SK-N-MC (cell line): ENCODE data around the gene EMSY.

ENCODE experiments used
- EZH2 ChIP-seq: fragments of 200-600 bp; sonication (generic); IDR thresholded peaks from one replicate; pipeline ENCODE4 v1.6.1; 2017; ENCODE audit warnings: antibody characterized with exemption
- FOXP2 ChIP-seq: optimal IDR thresholded peaks from 2 replicates; pipeline ENCODE3; 2011; ENCODE audit warnings: mild to moderate bottlenecking, moderate library complexity; ENCODE audit not compliant: insufficient read depth; ENCODE audit errors: extremely low read length, control extremely low read depth
- POLR2AphosphoS5 ChIP-seq: IDR thresholded peaks from 2 replicates; pipeline ENCODE4 v1.6.1; 2012; ENCODE audit warnings: mild to moderate bottlenecking, low read depth, low read length, borderline replicate concordance

- no peak for TF ChIP-seq POLR2AphosphoS5
- TF ChIP-seq EZH2, result no peak
- TF ChIP-seq FOXP2, result no peak
Measured at GRCh38 chr11:76568139-76568538, 123.3 kb downstream of the EMSY start.
